ENCODE measurements around the gene RYR2. TPM values are rescaled to one million over a fixed set of nuclear protein-coding genes. Genes with fewer than 3 reads are reported as not detected.

The RYR2 gene
- total and polyA plus RNA-seq, 9 of the 15 experiments (the other 6 are each of a cell fraction or from before 2014, with no cell fraction given): 0.03 to 0.42 (median 0.14) TPM

- no peak for TF ChIP-seq ZNF609 (CRISPR knock-in tag; IDR thresholded peaks at IDR 0.05; ENCODE audit: borderline replicate concordance)
- no peak for TF ChIP-seq ASH1L (IDR thresholded peaks at IDR 0.05; ENCODE audit: borderline replicate concordance, low read depth, partially characterized antibody)
- no peak for TF ChIP-seq MCM5 (IDR thresholded peaks at IDR 0.05; ENCODE audit: low read depth)
- no peak for TF ChIP-seq CUX1 (CRISPR knock-in tag; IDR thresholded peaks at IDR 0.05)
- no peak for TF ChIP-seq RBM25 (IDR thresholded peaks at IDR 0.05; ENCODE audit: low read depth, low read length, severe bottlenecking)
Observed at GRCh38 chr1:237171454-237172117, 129.6 kb downstream of the RYR2 start (continued).
